CD14-positive monocyte (primary cell): ENCODE measurements around the gene MEGF6. TPM values are rescaled to one million over a fixed set of nuclear protein-coding genes. Genes with fewer than 3 reads are reported as not detected.

ENCODE experiments used
- DNase-seq, 3 donors: peaks; one replicate each; pipeline ENCODE4 v3.0.0-alpha.2; 2011 to 2022
- H2AFZ ChIP-seq: 2 replicates; pipeline ENCODE4 v1.6.0; 2012; ENCODE audit warnings: mild to moderate bottlenecking, low read depth, low read length, inconsistent platforms; ENCODE audit not compliant: insufficient read depth, poor library complexity, severe bottlenecking
- H3K27ac ChIP-seq, 2 donors: 1 replicate in 1 of 2; 2 replicates in 1 of 2; pipeline ENCODE4 v1.5.1; 2012 to 2013; ENCODE audit warnings: low read length in 2 of 2, control low read depth in 1 of 2, inconsistent platforms in 1 of 2, low read depth in 1 of 2, mild to moderate bottlenecking in 1 of 2
- H3K27me3 ChIP-seq, 2 donors: one replicate each; pipeline versions ENCODE4 v1.6.0 to v1.6.1; 2011 to 2013; ENCODE audit warnings: low read length in 2 of 2; ENCODE audit not compliant: control insufficient read depth in 2 of 2, insufficient read depth in 2 of 2
- H3K36me3 ChIP-seq, 2 donors: replicated peaks in 1 of 2; 1 replicate in 1 of 2; 2 replicates in 1 of 2; pipeline versions ENCODE4 v1.5.1 to v1.6.1; 2012 to 2013; ENCODE audit warnings: low read length in 2 of 2, control low read depth in 1 of 2, inconsistent platforms in 1 of 2, mild to moderate bottlenecking in 1 of 2; ENCODE audit not compliant: insufficient read depth in 2 of 2, control insufficient read depth in 1 of 2
- H3K4me1 ChIP-seq, 2 donors: 1 replicate in 1 of 2; 2 replicates in 1 of 2; pipeline versions ENCODE4 v1.5.1 to v1.6.1; 2012 to 2013; ENCODE audit warnings: low read length in 2 of 2, control low read depth in 1 of 2, inconsistent platforms in 1 of 2, mild to moderate bottlenecking in 1 of 2, moderate library complexity in 1 of 2; ENCODE audit not compliant: insufficient read depth in 2 of 2, control insufficient read depth in 1 of 2
- H3K4me2 ChIP-seq: replicated peaks from 2 replicates; pipeline ENCODE3; 2012; ENCODE audit warnings: low read length, moderate library complexity, mild to moderate bottlenecking; ENCODE audit not compliant: poor library complexity, severe bottlenecking; ENCODE audit errors: extremely low read depth
- H3K4me3 ChIP-seq, 3 experiments: fragments of 200-600 bp in 1 of 3; sonication (generic) in 1 of 3; replicated peaks in 1 of 3; 1 replicate in 2 of 3; 2 replicates in 1 of 3; pipeline ENCODE4 v1.5.1; 2011 to 2013; ENCODE audit warnings: low read length in 3 of 3, mild to moderate bottlenecking in 3 of 3, control low read depth in 2 of 3, low read depth in 2 of 3, inconsistent platforms in 1 of 3, moderate library complexity in 1 of 3
- H3K79me2 ChIP-seq: 2 replicates; pipeline ENCODE4 v1.6.0; 2012; ENCODE audit warnings: mild to moderate bottlenecking, control low read depth, inconsistent platforms, low read length, moderate library complexity; ENCODE audit not compliant: insufficient read depth
- H3K9ac ChIP-seq: 2 replicates; pipeline ENCODE4 v1.6.0; 2017; ENCODE audit warnings: low read length, mild to moderate bottlenecking; ENCODE audit not compliant: insufficient read depth, poor library complexity, severe bottlenecking
- H3K9me3 ChIP-seq, 2 donors: replicated peaks in 1 of 2; 1 replicate in 1 of 2; 2 replicates in 1 of 2; pipeline versions ENCODE4 v1.5.1 to v1.6.1; 2012 to 2013; ENCODE audit warnings: low read length in 2 of 2, control low read depth in 1 of 2; ENCODE audit not compliant: control insufficient read depth in 1 of 2, insufficient read depth in 1 of 2
- H4K20me1 ChIP-seq: 2 replicates; pipeline ENCODE4 v1.6.0; 2012; ENCODE audit warnings: mild to moderate bottlenecking, low read length, control low read depth, moderate library complexity; ENCODE audit not compliant: insufficient read depth
- H3K27ac Mint-ChIP-seq, 7 donors: one replicate each; pipeline ENCODE4 v1.8.0; 2020; ENCODE audit warnings: mild to moderate bottlenecking in 7 of 7, mixed read lengths in 7 of 7, moderate library complexity in 6 of 7, inconsistent platforms in 2 of 7
- H3K27me3 Mint-ChIP-seq, 3 donors: one replicate each; pipeline ENCODE4 v1.8.0; 2021 to 2022; ENCODE audit warnings: low read depth in 3 of 3, mild to moderate bottlenecking in 3 of 3, mixed read lengths in 3 of 3, moderate library complexity in 3 of 3, inconsistent platforms in 1 of 3
- H3K36me3 Mint-ChIP-seq, 2 donors: one replicate each; pipeline ENCODE4 v1.8.0; 2020; ENCODE audit warnings: mixed read lengths in 2 of 2, inconsistent platforms in 1 of 2, mild to moderate bottlenecking in 1 of 2
- H3K4me1 Mint-ChIP-seq: one replicate; pipeline ENCODE4 v1.8.0; 2020; ENCODE audit warnings: mild to moderate bottlenecking, mixed read lengths
- H3K4me3 Mint-ChIP-seq, 2 donors: one replicate each; pipeline ENCODE4 v1.8.0; 2020; ENCODE audit warnings: mild to moderate bottlenecking in 2 of 2, mixed read lengths in 2 of 2, moderate library complexity in 1 of 2
- H3K9me3 Mint-ChIP-seq, 7 donors: one replicate each; pipeline ENCODE4 v1.8.0; 2020 to 2022; ENCODE audit warnings: mixed read lengths in 7 of 7, mild to moderate bottlenecking in 6 of 7, moderate library complexity in 6 of 7, inconsistent platforms in 2 of 7
- WGBS: methylation state at CpG from one replicate; pipeline ENCODE4 v1.1.5; 2013; ENCODE audit warnings: missing lambda C conversion rate; ENCODE audit not compliant: insufficient coverage; 5-methylcytosine and 5-hydroxymethylcytosine counted together
- intact Hi-C, 2 donors: fragments of 100-400 bp; cut with micrococcal nuclease; formaldehyde crosslinking; loops; one replicate each; pipeline versions ENCODE4 v1.15.0 to v1.15.1; 2023
- polyA plus RNA-seq, 3 donors: library from polyadenylated mRNA; depleted of rRNA in 1 of 3; unstranded in 2 of 3; stranded (reverse) in 1 of 3; fragments of 300-500 nt in 2 of 3; fragments of >200 nt in 1 of 3; fragmentation: Illumina TruSeq in 2 of 3; gene quantifications; 1 replicate in 2 of 3; 2 replicates in 1 of 3; pipeline ENCODE4 v1.2.3, GENCODE V29; 2012 to 2021
- TF ChIP-seq, protein P1 (sequence below): fragments of 200-600 bp; IDR thresholded peaks from one replicate; pipeline ENCODE4 v1.8.0; 2022; ENCODE audit warnings: antibody characterized with exemption, mild to moderate bottlenecking

Gene MEGF6
- polyA plus RNA-seq, 3 donors: 0.39 to 3.8 (median 1.2) TPM

DNA sequence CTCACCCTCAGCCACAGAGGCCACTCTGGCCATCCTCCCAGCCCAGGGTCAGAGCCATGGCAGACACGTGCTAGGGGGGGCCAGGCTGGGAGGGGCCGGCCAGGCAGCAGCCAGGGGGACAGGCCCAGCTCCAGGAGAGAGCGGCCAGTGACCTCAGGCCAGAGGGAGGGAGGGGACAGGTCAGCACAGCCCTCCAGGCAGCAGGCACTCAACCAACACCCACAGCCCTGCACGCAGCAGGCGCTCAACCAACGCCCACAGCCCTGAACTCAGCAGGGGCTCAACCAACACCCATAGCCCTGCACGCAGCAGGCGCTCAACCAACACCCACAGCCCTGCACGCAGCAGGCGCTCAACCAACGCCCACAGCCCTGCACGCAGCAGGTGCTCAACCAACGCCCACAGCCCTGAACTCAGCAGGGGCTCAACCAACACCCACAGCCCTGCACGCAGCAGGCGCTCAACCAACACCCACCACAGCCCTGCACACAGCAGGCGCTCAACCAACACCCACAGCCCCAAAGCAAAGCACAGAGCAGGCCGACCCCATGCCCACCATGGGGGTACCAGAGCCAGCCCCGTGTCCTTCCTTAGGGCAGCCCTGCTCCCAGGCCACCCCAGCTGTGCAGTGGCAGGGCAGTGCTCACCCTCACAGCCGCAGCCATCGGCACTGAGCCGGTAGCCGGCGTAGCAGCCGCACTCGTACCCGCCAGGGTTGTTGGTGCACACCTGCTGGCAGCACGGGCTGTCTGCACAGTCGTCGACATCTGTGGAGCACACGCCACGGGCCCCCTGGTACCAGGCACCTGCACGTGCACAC, 101.0 kb downstream of the MEGF6 start:
- H3K27ac ChIP-seq: no peak overlapping the region
- Mint-ChIP-seq H3K36me3 (peaks cover 0 to 2% of the 10 kb centered on the region in 2 donors), H3K9me3 (peaks cover 0 to 5% (median 0%) of the 10 kb centered on the region in 7 donors), H3K27ac (no peak overlapping the region), H3K27me3 (peaks cover 0 to 5% (median 3%) of the 10 kb centered on the region in 3 donors), H3K4me3 (no peak overlapping the region), H3K4me1 (no peaks in the 10 kb centered on the region)
- TF ChIP-seq, protein P1, sequence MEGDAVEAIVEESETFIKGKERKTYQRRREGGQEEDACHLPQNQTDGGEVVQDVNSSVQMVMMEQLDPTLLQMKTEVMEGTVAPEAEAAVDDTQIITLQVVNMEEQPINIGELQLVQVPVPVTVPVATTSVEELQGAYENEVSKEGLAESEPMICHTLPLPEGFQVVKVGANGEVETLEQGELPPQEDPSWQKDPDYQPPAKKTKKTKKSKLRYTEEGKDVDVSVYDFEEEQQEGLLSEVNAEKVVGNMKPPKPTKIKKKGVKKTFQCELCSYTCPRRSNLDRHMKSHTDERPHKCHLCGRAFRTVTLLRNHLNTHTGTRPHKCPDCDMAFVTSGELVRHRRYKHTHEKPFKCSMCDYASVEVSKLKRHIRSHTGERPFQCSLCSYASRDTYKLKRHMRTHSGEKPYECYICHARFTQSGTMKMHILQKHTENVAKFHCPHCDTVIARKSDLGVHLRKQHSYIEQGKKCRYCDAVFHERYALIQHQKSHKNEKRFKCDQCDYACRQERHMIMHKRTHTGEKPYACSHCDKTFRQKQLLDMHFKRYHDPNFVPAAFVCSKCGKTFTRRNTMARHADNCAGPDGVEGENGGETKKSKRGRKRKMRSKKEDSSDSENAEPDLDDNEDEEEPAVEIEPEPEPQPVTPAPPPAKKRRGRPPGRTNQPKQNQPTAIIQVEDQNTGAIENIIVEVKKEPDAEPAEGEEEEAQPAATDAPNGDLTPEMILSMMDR: no peak
- H3K4me3 ChIP-seq: no peak overlapping the region
- no peaks in the 10 kb centered on the region for H3K79me2 ChIP-seq
- H3K9me3 ChIP-seq: no peaks in the 10 kb centered on the region
- H3K4me2 ChIP-seq: no peak overlapping the region
- intact Hi-C loops: no loop called here
- no peaks in the 10 kb centered on the region for H3K36me3 ChIP-seq
- no peak overlapping the region for H3K9ac ChIP-seq
- no peak for DNase-seq
- no peaks in the 10 kb centered on the region for H3K4me1 ChIP-seq
- WGBS: 93% methylated on average over 26 of the region's 32 CpGs
- no peak overlapping the region for H2AFZ ChIP-seq
- H4K20me1 ChIP-seq: no peaks in the 10 kb centered on the region
- H3K27me3 ChIP-seq: no peaks in the 10 kb centered on the region

DNA sequence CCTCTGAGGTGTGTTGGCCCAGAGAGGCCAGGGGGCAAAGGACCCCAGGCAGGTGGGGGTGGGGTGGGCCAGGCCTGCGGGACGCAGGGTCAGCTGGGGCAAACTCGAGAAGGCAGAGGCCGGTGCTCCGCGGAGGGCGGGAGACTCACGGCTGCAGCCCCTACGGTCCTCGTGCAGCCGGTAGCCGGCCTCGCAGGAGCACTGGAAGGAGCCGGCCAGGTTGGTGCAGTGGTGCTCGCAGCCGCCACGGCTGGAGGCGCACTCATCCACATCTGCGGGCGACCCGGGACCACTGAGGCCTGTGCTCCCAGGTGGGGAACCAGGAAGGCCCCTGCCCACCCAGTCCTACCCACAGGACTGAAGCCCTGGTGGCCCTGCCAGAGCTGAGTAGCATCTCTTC, 101.6 kb downstream of the MEGF6 start:
- 95% methylated on average over 21 of the region's 21 CpGs for WGBS

More for the DNA sequence above, 101.6 kb downstream of the MEGF6 start:
- Mint-ChIP-seq H3K4me3 (no peak overlapping the region), H3K36me3 (peaks cover 0 to 2% of the 10 kb centered on the region in 2 donors), H3K27ac (no peak overlapping the region), H3K27me3 (peaks cover 0 to 5% (median 3%) of the 10 kb centered on the region in 3 donors), H3K9me3 (peaks cover 0 to 5% (median 0%) of the 10 kb centered on the region in 7 donors), H3K4me1 (no peaks in the 10 kb centered on the region)
- Histone ChIP-seq H4K20me1 (no peaks in the 10 kb centered on the region), H2AFZ (no peak overlapping the region), H3K27ac (no peak overlapping the region), H3K4me1 (no peaks in the 10 kb centered on the region), H3K36me3 (no peaks in the 10 kb centered on the region), H3K79me2 (no peaks in the 10 kb centered on the region), H3K4me2 (no peak overlapping the region), H3K27me3 (no peaks in the 10 kb centered on the region), H3K9ac (no peak overlapping the region), H3K9me3 (no peaks in the 10 kb centered on the region), H3K4me3 (no peak overlapping the region)
- DNase-seq: no peak
- intact Hi-C loops: no loop called here
- TF ChIP-seq, protein P1: no peak
